Esophagus squamous epithelium (tissue), 4 donors: ENCODE results near the gene AVL9.

ENCODE experiments used
- CTCF ChIP-seq, 6 experiments: fragments of 450-650 bp in 4 of 6; fragments of 200-600 bp in 2 of 6; sonication (generic) in 2 of 6; IDR thresholded peaks; one replicate each; pipeline ENCODE4 v1.5.1; 2016 to 2019; ENCODE audit warnings: antibody characterized with exemption in 6 of 6, mild to moderate bottlenecking in 4 of 6, moderate library complexity in 4 of 6
- POLR2A ChIP-seq, 4 donors: fragments of 450-650 bp; IDR thresholded peaks; one replicate each; pipeline ENCODE4 v1.6.1; 2017; ENCODE audit warnings: antibody characterized with exemption in 4 of 4, mild to moderate bottlenecking in 4 of 4, moderate library complexity in 3 of 4

DNA sequence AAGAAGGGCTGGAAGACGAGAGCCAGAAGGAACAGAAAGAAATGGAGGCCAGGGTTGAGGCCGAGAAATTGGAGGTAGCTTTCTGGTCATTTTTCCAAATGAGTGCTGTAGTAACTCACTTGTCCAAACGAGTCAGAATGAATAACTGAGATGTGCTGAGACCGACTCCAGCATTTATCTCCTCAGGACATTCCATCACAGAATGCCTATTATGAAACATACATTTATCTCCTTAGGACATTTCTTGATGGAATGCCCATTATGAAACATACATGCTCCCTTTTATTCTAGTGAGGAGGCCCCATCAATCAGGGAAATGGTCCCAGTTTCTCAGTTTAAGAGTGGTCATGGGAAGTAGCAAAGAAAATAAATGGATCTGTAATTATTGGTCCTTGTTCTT lies 16.5 kb downstream of the AVL9 start:
- no peak for TF ChIP-seq CTCF (IDR thresholded peaks at IDR 0.05)
- TF ChIP-seq POLR2A (IDR thresholded peaks at IDR 0.05), result no peak
